ENCODE results near the gene STYXL1.
"Not testable (repeated sequence)": the region's sequence is repeated elsewhere in the genome, so short reads cannot be mapped to it uniquely, and the experiment has no call there.

Gene STYXL1

DNA sequence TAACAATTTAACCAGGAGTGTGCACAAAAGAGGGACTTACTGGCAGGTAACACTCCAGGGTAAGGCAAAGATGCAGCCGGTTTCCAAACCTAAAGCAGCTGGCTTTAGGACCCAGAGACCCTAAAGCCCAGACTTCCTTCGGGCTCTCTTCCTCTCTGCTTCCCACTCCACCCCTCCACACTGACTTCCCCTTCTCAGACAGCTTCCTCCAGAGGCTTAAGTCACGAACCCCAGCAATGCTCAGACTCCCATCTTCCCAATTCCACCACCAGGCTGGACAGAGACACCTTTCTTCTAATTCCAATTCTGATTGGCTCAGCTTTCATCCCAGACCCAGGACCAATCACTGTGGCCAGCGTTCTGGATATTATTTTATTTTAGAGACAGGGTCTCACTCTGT, 24.8 kb downstream of the STYXL1 start:
- DNase-seq: no peak

DNA sequence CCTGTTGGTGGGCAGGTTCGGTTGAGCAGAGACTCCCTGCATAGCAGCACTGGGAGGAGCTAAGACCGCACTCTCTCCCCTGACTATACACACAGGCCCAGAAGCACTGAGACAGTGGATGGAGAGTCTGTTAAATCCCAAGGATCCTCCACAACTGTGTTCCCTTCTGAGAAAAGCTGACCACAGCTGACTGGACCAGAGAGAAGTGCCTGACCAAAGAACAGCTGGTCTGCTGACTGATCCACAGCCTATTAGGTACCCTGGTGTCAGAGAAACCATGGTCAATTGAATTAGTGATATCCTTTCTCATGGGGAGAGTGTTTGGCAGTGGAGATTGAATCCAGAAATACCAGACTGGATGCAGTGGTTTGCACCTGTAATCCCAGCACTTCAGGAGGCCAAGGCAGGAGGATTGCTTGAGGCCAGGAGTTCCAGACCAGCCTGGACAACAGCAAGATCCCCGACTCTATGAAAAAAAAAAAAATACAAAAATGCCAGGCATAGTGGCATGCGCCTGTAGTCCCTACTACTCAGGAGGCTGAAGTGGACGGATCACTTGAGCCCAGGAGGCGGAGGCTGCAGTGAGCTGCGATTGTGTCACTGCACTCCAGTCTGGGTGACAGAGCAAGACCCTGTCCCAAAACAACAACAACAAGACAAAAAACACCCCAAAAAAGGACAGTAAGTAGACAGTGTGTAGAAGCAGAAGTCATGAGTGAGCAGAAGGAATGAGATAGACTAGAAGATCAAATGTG, 25.6 kb downstream of the STYXL1 start:
- no peak for DNase-seq

DNA sequence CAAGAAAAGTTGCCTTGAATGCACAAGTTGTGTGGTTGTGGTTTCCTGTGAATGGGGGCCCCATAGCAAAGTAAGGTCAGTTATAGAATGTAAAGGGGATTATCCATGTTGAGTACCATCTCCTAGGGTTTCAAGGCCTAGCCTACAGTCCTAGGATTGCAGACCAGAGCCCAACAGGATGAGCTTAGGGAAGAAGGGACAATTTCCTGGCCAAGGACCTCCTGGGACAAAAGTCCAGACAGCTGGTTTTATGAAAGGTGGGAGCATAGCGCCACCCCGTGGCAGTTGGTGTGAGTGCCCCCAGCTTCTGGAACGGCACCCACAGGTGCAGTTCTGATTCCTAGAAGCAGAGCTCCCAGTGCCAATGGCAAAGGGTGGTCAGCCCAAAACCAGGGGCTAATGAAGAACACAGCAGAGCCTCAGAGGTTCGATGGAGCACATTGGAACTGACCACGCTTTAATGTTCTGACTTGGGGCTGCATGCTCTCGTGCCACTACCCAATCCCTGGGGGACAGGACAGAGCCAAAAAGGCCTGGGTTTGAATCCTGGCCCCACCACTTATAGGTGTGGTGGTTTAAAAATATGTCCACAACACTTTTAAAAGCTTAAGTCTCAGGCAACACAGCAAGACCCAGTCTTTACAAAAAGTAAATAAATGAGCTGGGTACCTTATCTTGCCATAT, 27.6 kb downstream of the STYXL1 start:
- peak; percentile 87 for DNase-seq

DNA sequence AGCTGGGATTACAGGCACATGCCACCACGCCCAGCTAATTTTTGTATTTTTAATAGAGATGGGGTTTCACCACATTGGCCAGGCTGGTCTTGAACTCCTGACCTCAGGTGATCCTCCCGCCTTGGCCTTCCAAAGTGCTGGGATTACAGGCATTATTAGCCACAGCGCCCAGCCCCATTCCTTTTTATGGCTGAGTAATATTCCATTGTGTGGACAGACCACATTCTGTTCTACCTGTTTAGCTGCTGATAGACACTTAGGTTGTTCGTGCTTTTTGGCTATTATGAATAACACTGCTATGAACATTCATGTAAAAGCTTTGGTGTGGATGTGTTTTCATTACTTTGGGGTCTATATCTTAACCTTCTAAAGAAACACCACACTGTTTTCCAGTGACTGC, 29.3 kb downstream of the STYXL1 start:
- not testable (repeated sequence) for DNase-seq

DNA sequence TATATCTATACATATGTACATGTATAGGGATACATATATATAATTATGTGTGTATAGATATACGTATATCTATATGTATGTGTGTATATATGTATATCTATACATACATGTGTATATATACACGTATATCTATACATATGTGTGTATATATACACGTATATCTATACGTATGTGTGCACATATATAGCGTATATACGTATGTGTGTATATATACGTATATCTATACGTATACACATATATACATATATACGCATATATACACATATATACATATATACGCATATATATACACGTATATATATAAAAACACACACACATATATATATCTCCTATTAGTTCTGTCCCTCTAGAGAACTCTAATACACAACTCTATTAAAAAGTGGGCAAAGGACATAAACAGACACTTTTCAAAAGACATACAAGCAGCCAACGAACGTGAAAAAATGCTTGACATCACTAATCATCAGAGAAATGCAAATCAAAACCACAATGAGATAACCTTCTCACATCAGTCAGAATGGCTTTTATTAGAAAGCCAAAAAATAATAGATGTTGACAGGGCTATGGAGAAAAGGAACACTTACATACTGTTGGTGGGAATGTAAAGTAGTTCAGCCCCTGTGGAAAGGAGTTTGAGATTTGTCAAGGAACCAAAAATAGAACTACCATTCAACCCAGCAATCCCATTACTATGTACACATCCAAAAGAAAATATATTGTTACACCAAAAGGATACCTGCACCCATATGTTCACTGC, 31.4 kb downstream of the STYXL1 start:
- DNase-seq: no peak

DNA sequence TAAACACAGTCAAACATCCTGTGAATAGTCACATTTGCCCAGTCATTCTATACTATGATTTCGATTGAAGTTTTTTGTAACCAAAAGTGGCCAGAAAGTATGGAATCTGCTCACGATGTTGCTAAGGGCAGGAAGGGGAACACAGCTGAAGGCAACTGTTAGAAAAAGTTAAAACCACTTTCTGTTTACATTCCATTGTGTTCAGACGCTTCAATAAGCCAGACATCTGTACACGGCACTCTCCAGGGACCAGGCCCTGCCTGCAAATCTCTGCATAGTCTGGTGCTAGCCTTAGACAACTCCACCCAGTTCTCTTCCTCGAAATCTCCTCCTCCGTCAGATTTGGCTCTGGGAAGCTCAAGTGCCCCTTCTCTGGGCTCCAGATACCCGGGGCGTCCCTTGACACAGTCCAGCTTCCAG, 36.3 kb downstream of the STYXL1 start:
- peak; percentile 35 for DNase-seq

DNA sequence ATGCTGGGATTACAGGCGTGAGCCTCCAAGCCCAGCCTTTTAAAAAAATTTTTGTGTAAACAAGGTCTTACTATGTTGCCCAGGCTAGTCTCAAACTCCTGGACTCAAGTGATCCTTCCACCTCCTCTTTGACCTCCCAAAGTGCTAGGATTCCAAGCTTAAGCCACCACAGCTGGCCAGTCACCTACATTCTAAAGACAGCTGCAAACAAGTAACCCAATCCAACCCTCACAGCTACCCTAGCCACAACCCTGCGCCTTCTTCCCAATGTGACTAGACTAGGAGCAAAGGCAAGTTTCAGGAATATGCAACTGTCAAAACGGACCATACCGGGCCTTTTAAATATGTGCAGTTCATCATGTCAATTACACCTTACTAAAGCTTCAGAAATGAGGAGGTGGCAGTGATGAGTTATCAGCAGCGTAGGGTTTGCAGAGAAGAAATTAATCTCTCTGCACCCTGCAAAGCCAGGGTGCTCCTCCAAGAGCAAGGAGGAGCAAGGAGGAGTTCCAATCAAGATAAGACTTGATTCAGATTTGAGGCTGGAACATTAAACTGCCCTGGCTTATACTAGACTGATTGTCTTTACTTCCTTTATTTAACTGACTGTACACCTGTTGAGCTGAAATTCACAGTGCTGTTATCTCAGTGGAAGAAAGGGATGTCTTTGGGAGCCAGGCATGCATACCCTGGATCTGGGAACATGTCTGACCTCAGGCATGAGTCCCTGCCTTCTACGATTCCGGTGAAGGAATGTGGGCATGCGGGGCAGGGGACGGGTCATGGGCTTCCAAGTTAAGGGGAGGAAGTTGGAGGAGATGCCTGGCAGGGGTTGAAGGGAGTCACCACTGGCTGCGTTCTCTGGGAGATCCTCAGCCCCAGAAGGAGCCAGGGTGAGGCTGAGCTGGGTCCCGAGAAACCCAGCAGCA, 37.9 kb downstream of the STYXL1 start:
- DNase-seq: no peak

DNA sequence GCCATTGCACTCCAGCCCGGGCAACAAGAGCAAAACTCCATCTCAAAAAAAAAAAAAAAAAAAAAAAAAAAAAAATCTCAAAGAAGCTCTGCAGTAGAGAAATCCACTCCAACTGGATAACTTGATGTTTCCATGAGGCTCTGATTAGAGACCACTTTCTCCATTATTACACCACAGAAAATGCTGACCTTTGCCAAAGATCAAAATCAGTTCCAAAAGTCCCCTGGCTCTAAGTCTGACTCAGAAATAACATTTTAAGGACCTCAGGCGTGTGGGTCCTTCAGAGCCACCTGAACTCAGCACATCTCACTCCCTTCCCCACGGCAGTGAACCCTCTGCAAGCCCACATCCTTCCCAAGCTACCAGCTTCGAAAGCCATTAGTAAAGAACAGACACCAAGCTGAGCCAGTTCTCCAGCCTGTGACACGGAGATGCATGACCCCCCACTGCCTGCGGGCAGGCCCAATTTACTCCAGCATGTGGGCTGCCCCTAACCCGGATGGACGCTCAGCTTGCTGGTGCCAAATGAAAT, 39.6 kb downstream of the STYXL1 start:
- no peak for DNase-seq

DNA sequence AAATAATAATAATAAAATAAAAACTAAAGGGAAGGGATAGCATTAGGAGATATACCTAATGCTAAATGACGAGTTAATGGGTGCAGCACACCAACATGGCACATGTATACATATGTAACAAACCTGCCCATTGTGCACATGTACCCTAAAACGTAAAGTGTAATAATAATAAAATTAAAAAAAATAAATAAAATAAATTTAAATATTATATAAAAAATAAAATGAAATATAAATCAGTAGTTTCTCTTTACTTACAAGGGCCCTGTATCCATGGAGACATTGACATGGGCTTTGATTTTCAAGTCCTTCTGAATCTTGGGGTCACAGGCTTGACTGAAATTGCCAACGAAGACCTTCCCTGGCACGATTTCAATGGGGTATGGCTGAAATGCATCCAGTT, 42.8 kb downstream of the STYXL1 start:
- DNase-seq: not testable (repeated sequence)

DNA sequence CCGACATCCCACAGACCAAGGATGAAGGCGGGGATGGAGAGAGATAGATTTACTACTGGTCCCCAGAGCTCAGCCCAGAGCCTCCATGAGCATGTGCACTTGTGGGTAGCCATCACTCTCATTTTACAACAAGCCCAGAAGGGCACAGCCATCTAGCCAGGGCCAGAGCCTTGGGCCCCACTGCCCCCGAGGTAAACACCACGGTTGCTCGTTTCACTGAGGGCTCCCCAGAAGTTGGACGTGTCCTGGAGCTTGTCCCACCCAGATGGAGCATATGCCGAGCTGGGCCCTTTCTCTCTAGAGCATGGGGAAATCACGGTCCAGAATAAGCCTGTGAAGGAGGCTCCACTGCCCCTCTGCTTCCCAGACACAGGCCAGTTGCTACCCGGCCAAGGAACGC, 44.4 kb downstream of the STYXL1 start:
- DNase-seq: no peak

DNA sequence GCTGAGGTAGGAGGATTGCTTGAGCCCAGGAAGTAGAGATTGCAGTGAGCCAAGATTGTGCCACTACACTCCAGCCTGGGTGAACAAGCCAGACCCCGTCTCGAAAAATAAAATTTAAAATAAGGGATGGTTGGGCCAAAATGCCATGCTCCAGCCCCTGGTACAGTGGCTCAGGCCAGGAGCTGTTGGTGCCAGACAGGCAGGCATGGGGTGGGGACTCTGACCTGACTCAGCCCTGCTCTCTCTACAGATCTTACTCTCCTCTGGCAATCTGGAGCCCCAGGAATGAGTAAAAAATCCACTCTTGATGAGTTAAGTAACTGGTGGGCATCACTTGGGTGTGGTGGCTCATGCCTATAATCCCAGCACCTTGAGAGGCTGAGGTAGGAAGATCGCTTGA, 45.0 kb downstream of the STYXL1 start:
- no peak for DNase-seq

DNA sequence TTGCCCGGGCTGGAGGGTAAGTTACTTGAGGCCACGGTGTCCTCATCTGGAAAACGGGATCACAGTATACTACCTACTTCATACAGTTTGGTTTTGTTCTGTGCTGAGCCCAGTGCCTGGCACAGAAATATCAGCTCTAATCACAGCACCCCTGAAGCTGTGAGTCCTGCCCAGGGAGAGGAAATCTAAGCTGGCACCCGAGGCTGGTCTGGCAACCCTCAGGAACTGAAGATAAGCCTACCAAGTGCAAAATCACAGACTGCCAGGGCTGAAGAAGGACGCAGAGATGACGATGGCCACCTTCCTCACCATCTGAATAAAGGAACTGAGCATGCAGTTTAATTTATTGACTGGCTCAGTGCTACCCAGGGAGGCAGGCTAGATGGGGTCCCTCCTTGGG, 45.7 kb downstream of the STYXL1 start:
- DNase-seq: no peak

DNA sequence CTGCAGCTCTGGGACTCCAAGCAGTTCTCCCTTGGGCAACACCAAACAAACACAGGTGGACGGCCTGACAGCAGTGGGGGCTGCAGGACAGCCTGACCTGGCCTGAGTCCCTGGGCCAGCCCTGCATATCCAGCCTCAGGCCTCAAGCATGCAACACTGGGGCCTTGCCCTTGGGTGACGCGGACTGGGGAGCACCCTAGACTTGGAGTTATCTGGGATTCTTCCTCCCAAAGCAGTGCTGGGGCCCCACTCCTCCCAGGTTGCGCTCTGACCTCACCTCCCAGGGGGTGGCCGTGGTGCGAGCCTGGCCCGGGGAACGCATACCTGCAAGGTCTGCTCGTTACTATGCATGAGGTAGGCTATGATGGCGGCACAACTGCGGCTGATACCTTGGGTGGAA, 47.2 kb downstream of the STYXL1 start:
- DNase-seq: no peak

DNA sequence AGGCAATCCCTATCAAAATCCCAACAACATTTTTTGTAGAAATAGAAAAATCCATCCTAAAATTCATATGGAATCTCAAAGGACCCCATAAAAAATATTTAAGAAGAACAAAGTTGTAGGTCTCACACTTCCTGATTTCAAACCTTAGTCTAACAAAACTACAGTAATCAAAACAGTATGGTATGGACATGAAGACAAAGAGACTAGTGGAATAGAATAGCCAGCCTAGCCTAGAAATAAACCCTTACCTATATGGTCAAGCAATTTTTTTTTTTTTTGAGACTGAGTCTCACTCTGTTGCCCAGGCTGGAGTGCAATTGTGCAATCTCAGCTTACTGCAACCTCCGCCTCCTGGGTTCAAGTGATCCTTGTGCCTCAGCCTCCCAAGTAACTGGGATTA, 49.8 kb downstream of the STYXL1 start:
- DNase-seq: no peak

DNA sequence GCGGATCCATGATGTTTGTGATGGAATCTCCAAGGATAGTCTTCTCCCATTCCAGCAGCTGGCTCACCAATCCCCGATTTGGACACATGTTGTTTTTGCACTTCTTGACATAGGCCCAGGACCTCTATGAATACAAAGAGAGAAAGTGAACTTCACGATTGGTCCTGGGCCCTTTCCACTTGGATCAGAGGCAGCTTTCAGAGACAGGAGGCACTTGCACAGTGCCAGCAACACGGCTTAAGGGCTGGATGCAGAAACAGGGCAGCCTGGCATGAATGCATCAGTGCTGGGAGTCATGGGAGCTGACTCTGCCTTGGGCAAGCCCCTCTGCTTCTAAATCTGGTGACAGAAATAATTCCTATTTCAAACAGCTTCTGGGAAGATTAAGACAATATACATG, 51.3 kb downstream of the STYXL1 start:
- DNase-seq: no peak

DNA sequence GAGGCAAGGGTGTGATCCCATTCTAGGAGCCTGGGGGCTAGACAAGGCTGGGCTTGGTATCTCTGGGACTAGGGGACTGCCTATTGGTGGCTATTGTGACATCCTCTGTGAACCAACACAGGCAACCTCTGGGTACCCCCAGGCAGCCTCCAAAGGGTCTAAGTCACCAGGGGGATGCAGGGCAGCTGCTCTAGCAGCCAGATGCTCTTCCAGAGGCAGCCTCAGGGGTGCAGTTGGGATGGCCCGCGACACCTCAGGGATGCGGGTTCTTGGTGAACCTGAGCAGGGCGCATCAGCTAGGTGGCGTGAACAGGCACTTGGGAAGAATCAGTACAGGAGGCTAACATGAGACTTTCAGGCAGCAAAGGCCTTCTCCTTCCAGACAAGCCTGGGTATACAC, 51.8 kb downstream of the STYXL1 start:
- no peak for DNase-seq

DNA sequence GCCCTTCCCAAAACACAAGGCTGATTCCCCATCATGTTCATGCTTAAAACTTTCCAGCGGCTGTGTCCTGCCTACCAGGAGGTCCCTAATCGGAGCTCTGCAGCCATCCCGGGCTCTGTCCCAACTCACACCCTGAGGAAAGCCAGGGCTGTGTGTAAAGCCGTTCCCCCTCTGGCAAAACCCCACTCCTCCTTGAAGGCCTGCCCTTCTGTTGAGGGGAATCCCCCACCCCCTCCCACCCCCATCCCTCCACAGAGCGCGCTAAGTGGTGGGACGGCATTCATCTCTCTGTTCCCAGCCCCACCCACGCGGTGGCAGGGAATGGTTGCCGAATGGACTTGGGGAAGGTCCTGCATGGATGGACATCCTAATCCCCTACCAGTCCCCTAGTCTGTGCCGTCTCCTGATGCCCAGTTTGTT, 52.7 kb downstream of the STYXL1 start:
- DNase-seq: no peak

DNA sequence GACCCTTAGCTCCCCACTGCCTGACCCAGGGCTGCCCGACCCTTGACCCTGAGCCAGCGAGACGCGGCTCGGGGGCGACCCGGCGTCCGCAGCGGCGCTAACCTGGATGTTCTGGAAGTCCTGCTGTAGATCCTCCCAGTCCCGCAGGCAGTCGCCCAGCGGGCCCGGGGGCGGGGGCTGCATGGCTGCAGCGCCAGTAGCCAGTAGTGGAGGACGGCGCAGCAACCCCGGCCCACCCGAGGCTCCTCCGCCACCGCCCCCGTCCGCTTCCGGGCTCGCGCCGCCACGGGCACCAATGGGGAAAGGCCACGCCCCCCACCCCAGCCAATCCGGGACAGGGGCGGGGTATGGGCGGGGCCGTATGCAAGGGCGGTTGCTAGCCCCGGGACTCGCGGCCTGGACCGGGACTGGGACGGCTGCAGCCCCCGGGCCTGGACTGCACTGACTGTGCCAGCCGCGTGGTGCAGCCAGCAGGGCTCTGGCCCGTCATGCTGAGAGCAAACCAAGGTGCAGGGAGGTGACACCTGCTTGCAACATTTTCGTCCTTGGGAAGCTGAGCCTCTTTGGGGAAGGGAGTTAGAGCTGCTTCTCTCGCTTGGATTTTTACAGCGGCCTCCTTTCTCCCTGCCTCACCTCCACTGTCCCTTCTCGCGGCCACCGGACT, 53.3 kb downstream of the STYXL1 start, which contains the start of gene TMEM120A:
TMEM120A (minus strand) TSS at position 208 of the 664 bp plus-strand sequence; CDS start at position 183, 25 bp downstream.
- peak; percentile 97 for DNase-seq

DNA sequence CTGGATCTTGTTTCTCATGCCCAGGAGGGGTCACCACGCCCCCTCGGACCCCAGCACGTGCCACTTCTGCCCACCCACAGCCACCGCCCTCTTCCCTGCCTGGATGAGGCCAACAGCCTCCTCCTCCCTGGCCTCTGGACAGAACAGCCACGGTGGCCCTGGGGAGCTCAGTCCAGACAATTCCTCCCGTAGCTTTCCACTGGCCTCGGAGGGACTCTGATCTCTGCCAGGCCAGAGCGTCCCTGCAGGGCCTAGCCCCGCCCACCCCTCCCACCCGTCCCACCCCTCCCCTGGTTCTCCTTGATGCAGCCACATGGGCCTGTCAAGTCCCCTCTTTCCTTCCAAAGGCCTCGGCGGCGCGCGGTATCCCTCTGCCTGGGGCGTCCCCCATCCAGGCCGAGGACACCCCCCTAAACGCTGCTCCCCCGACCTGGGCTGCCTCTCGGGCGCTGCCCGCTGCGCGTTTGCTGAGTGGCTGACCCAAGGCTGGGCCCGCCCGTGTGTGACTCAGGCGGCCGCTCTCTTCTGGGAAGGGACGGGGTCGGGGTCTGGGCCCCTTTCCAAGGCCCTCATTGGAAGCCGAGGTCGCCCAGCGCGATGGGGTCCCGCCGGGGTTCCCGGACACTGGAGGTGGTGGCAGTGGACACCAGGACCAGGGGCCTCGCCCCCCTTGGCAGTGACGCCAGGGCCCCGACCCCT, 54.0 kb downstream of the STYXL1 start:
- peak; percentile 74 for DNase-seq

DNA sequence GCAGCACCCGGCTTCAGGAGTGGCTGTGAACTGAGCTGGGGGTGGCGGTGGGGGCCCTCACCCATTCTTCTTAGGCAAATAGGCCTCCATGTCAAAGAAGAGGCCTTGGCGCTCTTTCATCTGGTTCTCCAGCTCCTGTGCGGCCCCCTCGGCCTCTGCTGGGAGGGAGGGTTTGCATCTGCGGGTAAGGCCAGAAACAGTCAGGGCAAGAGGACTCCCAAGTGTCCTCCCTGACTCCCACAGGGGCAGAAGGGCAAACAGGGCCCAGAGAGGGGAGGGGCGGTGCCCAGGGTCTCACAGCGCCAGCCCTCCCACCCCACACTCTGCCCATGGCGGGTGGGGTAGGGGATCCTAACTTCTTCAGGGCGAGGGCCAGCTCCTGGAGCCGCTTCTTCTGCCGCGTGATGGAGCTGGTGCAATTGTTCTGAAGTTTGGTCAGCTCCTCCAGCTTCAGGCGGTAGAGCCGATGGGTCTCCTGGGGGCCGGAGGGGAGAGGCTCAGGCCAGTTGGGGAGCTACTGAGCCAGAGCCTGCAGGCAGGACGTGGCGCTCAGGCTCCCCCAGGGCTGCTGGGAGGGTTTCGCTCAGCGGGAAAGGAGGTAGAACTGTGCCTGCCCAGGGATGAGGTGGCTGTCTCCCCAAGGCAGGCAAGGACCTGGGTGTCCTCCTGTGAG, 55.6 kb downstream of the STYXL1 start:
- no peak for DNase-seq

All from eye (tissue), 1 donor.